GM12872 (cell line): ENCODE data around the gene SLC28A1.

Experiments
- CTCF ChIP-seq: IDR thresholded peaks from 3 replicates; pipeline ENCODE4 v1.5.1; 2011; ENCODE audit warnings: low read depth, mild to moderate bottlenecking, low read length, moderate library complexity; ENCODE audit not compliant: insufficient read depth

SLC28A1 gene

GRCh38 chr15:84883916-84884781, at the start of gene SLC28A1:
Gene SLC28A1, plus strand, starts transcription at chr15:84884662. Its CDS starts 3,099 bp downstream, at chr15:84887761.
- TF ChIP-seq CTCF, result no peak

- no peak for TF ChIP-seq CTCF
Observed at GRCh38 chr15:84834969-84835368, 49.5 kb upstream of the SLC28A1 start.

- no peak for TF ChIP-seq CTCF
Observed at GRCh38 chr15:84835661-84836337, 48.7 kb upstream of the SLC28A1 start.

- TF ChIP-seq CTCF, result no peak
Observed at GRCh38 chr15:84836844-84837243, 47.6 kb upstream of the SLC28A1 start.

GRCh38 chr15:84839714-84840113, 44.7 kb upstream of the SLC28A1 start:
- no peak for TF ChIP-seq CTCF

- TF ChIP-seq CTCF, result no peak
Observed at GRCh38 chr15:84840255-84840654, 44.2 kb upstream of the SLC28A1 start.

GRCh38 chr15:84840741-84841429, 43.6 kb upstream of the SLC28A1 start:
- TF ChIP-seq CTCF, result no peak
